Mucosa of descending colon (tissue), 3 donors: ENCODE results near the gene CDNF. TPM values are rescaled to one million over a fixed set of nuclear protein-coding genes. Genes with fewer than 3 reads are reported as not detected.

Source experiments
- ATAC-seq: fragments of 200-7000 bp; cut with Tn5 transposase; one replicate; pipeline ENCODE4 v1.9.1; 2020; ENCODE audit warnings: mild to moderate bottlenecking, moderate library complexity
- DNase-seq, 3 donors: peaks; one replicate each; pipeline ENCODE4 v3.0.0-alpha.2; 2020
- H3K36me3 ChIP-seq: fragments of 200-600 bp; one replicate; pipeline ENCODE4 v1.8.0; 2021; ENCODE audit warnings: low read depth, mild to moderate bottlenecking
- H3K4me1 ChIP-seq: fragments of 200-600 bp; one replicate; pipeline ENCODE4 v1.8.0; 2021; ENCODE audit warnings: low read depth, mild to moderate bottlenecking
- H3K4me3 ChIP-seq: fragments of 200-600 bp; one replicate; pipeline ENCODE4 v1.8.0; 2021; ENCODE audit warnings: mild to moderate bottlenecking
- H3K9me3 ChIP-seq: fragments of 200-600 bp; one replicate; pipeline ENCODE4 v1.8.0; 2021; ENCODE audit warnings: mild to moderate bottlenecking
- intact Hi-C, 2 donors: fragments of 100-400 bp; cut with DNase I in 1 of 2; cut with micrococcal nuclease in 1 of 2; formaldehyde crosslinking; loops; one replicate each; pipeline versions ENCODE4 v1.11.0 to v1.11.1; 2022; cut with DNase I, micrococcal nuclease
- total RNA-seq, 3 donors: library from RNA; stranded (reverse); fragmentation: NEBNext Ultra II Directional in 2 of 3; extraction: Animal tissue kit (Norgen Biotek cat#: 25700) in 2 of 3; gene quantifications; one replicate each; pipeline versions ENCODE4 v1.2.1 to v1.2.4, GENCODE V29; 2021 to 2023
- TF ChIP-seq, protein P1 (sequence below): fragments of 200-600 bp; IDR thresholded peaks from one replicate; pipeline ENCODE4 v1.8.0; 2022; ENCODE audit warnings: antibody characterized with exemption, mild to moderate bottlenecking
- donor health status: DM: no; HTN: no; CAD: no; lungs with moderate emphysema.
- donor health status: DM: no; HTN: no; CAD: no.
- donor health status: DM: no; HTN: yes; CAD: no.

The CDNF gene
- total RNA-seq, 3 donors from 2014 or later, result 0.82 to 2.4 (median 2.2) TPM

GRCh38 chr10:14837003-14837756 is 657 bp downstream of the CDNF start:
- TF ChIP-seq, protein P1, sequence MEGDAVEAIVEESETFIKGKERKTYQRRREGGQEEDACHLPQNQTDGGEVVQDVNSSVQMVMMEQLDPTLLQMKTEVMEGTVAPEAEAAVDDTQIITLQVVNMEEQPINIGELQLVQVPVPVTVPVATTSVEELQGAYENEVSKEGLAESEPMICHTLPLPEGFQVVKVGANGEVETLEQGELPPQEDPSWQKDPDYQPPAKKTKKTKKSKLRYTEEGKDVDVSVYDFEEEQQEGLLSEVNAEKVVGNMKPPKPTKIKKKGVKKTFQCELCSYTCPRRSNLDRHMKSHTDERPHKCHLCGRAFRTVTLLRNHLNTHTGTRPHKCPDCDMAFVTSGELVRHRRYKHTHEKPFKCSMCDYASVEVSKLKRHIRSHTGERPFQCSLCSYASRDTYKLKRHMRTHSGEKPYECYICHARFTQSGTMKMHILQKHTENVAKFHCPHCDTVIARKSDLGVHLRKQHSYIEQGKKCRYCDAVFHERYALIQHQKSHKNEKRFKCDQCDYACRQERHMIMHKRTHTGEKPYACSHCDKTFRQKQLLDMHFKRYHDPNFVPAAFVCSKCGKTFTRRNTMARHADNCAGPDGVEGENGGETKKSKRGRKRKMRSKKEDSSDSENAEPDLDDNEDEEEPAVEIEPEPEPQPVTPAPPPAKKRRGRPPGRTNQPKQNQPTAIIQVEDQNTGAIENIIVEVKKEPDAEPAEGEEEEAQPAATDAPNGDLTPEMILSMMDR, result no peak
- ATAC-seq (no peak), DNase-seq (no peak)
- Histone ChIP-seq H3K4me3 (peak overlapping the region; percentile 91), H3K36me3 (no peaks in the 10 kb centered on the region), H3K4me1 (peaks cover 9% of the 10 kb centered on the region), H3K9me3 (no peaks in the 10 kb centered on the region)
- intact Hi-C loops, result no loop called here

- Histone ChIP-seq H3K4me3 (no peak overlapping the region), H3K9me3 (no peaks in the 10 kb centered on the region), H3K36me3 (no peaks in the 10 kb centered on the region), H3K4me1 (peaks cover 9% of the 10 kb centered on the region)
- intact Hi-C loops, result no loop called here
- TF ChIP-seq, protein P1, result no peak
- ATAC-seq (no peak), DNase-seq (no peak)
Measured at GRCh38 chr10:14836208-14836607, 1.6 kb downstream of the CDNF start.

GRCh38 chr10:14833106-14833505 is 4.7 kb downstream of the CDNF start:
- DNase-seq (no peak), ATAC-seq (no peak)
- intact Hi-C loops, result no loop called here
- no peaks in the 10 kb centered on the region for H3K4me1 ChIP-seq
- no peak overlapping the region for H3K4me3 ChIP-seq
- H3K9me3 ChIP-seq, result no peaks in the 10 kb centered on the region
- TF ChIP-seq, protein P1, result no peak
- H3K36me3 ChIP-seq, result no peaks in the 10 kb centered on the region

DNA sequence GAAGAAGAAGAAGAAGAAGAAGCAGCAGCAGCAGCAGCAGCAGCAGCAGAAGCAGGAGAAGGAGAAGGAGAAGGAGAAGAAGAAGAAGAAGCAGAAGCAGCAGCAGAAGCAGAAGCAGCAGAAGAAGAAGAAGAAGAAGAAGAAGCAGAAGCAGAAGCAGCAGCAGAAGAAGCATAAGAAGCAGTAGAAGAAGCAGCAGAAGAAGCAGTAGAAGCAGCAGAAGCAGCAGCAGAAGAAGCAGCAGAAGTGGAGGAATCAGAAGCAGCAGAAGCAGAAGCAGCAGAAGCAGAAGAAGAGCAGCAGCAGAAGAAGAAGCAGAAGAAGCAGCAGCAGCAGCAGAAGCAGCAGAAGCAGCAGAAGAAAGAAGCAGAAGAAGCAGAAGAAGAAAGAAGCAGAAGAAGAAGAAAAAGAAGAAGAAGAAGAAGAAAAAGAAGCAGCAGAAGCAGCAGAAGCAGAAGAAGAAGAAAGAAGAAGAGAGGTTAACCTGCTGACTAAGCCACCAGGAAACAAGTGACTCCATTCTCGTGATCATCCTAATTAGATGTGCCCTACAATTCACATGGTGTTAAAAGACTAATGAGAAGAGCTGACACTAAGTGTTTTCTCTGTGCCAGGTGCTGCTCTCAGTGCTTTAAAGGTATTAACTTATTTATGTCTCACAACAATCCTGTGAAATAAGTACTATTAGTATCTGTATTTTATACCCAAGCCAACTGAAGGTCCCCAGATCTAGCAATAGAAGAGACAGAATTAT is 11.6 kb downstream of the CDNF start:
- no peaks in the 10 kb centered on the region for H3K36me3 ChIP-seq
- DNase-seq (no peak), ATAC-seq (no peak)
- no peaks in the 10 kb centered on the region for H3K9me3 ChIP-seq
- H3K4me3 ChIP-seq, result no peak overlapping the region
- TF ChIP-seq, protein P1, result no peak
- intact Hi-C loops, result loop anchor here in 1 of 2 donors (10.0 kb wide), 1 partner anchor 291 kb away; no protein-coding TSS in a partner anchor
- no peaks in the 10 kb centered on the region for H3K4me1 ChIP-seq

- H3K36me3 ChIP-seq, result no peaks in the 10 kb centered on the region
Measured at GRCh38 chr10:14823966-14824365, 13.9 kb downstream of the CDNF start.

More at GRCh38 chr10:14823966-14824365, 13.9 kb downstream of the CDNF start:
- intact Hi-C loops, result loop anchor here (5.0 to 10.0 kb wide), 2 partner anchors 287 to 289 kb away; no protein-coding TSS in a partner anchor
- ATAC-seq (no peak), DNase-seq (no peak)
- Histone ChIP-seq H3K9me3 (no peaks in the 10 kb centered on the region), H3K4me3 (no peak overlapping the region), H3K4me1 (no peaks in the 10 kb centered on the region)
- TF ChIP-seq, protein P1, result no peak
